GM12878 (cell line): ENCODE measurements around the gene AMH.

Experiments used
- BCL11A ChIP-seq: IDR thresholded peaks from 2 replicates; pipeline ENCODE4 v1.6.1; 2011; ENCODE audit warnings: low read depth, low read length
- CTCF ChIP-seq, 3 experiments: IDR thresholded peaks in 2 of 3; conservative IDR thresholded peaks in 1 of 3; 2 replicates each; pipeline ENCODE4 v1.5.1; 2011; ENCODE audit warnings: low read depth in 3 of 3, low read length in 3 of 3, mild to moderate bottlenecking in 3 of 3, control low read depth in 2 of 3, moderate library complexity in 2 of 3, inconsistent platforms in 1 of 3, mixed read lengths in 1 of 3; ENCODE audit not compliant: control insufficient read depth in 2 of 3, insufficient read depth in 1 of 3; ENCODE audit errors: extremely low read depth in 1 of 3
- FOXK2 ChIP-seq: fragments of 450-650 bp; IDR thresholded peaks from 2 replicates; pipeline ENCODE4 v1.6.1; 2017; ENCODE audit warnings: mild to moderate bottlenecking, moderate library complexity
- GABPA ChIP-seq: IDR thresholded peaks from 2 replicates; pipeline ENCODE4 v1.6.1; 2014; ENCODE audit warnings: antibody characterized with exemption, low read depth, mild to moderate bottlenecking, inconsistent platforms
- MEF2A ChIP-seq: IDR thresholded peaks from 2 replicates; pipeline ENCODE4 v1.6.1; 2011; ENCODE audit warnings: low read depth, mild to moderate bottlenecking, low read length, moderate library complexity; ENCODE audit not compliant: insufficient read depth
- POLR2AphosphoS5 ChIP-seq: IDR thresholded peaks from 2 replicates; pipeline ENCODE4 v1.6.1; 2011; ENCODE audit warnings: mild to moderate bottlenecking, low read length, inconsistent platforms
- RFX5 ChIP-seq: IDR thresholded peaks from 2 replicates; pipeline ENCODE4 v1.6.1; 2011; ENCODE audit warnings: low read depth, low read length, improper control_type of control experiment
- TF ChIP-seq, protein P1 (sequence below): IDR thresholded peaks from 2 replicates; pipeline ENCODE4 v1.6.1; 2012; ENCODE audit warnings: low read depth, low read length, improper control_type of control experiment
- TF ChIP-seq, protein P2 (sequence below): IDR thresholded peaks from 2 replicates; pipeline ENCODE4 v1.6.1; 2011; ENCODE audit warnings: mild to moderate bottlenecking, low read depth, low read length, moderate library complexity; ENCODE audit not compliant: insufficient replicate concordance

GRCh38 chr19:2296141-2296540 is 47.0 kb downstream of the AMH start:
- no peak for TF ChIP-seq POLR2AphosphoS5
- no peak for TF ChIP-seq MEF2A
- TF ChIP-seq, protein P1, sequence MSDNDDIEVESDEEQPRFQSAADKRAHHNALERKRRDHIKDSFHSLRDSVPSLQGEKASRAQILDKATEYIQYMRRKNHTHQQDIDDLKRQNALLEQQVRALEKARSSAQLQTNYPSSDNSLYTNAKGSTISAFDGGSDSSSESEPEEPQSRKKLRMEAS: no peak
- no peak for TF ChIP-seq FOXK2
- TF ChIP-seq BCL11A: no peak
- TF ChIP-seq RFX5: no peak
- no peak for TF ChIP-seq GABPA
- TF ChIP-seq CTCF (IDR thresholded peaks at IDR 0.05 in 2 of 3, conservative IDR thresholded peaks at IDR 0.05 in 1 of 3; ENCODE audit: control insufficient read depth in 2 of 3, extremely low read depth in 1 of 3, insufficient read depth in 1 of 3, low read depth in 3 of 3, low read length in 3 of 3): no peak
- TF ChIP-seq, protein P2, sequence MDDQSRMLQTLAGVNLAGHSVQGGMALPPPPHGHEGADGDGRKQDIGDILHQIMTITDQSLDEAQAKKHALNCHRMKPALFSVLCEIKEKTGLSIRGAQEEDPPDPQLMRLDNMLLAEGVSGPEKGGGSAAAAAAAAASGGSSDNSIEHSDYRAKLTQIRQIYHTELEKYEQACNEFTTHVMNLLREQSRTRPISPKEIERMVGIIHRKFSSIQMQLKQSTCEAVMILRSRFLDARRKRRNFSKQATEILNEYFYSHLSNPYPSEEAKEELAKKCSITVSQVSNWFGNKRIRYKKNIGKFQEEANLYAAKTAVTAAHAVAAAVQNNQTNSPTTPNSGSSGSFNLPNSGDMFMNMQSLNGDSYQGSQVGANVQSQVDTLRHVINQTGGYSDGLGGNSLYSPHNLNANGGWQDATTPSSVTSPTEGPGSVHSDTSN: no peak
